ENCODE measurements around the gene XPO5. TPM values are rescaled to one million over a fixed set of nuclear protein-coding genes. Genes with fewer than 3 reads are reported as not detected.
"Not testable (repeated sequence)": the region's sequence is repeated elsewhere in the genome, so short reads cannot be mapped to it uniquely, and the experiment has no call there.

The XPO5 gene
- total RNA-seq, 1 donor from 2014 or later = 33.5 TPM

GRCh38 chr6:43504756-43505593 lies 70.9 kb downstream of the XPO5 start:
- no peak for DNase-seq (ENCODE audit: low spot score)
- ATAC-seq = no peak
- intact Hi-C loops (cut with DNase I) = loop anchor here (5.0 kb wide), 1 partner anchor 53 kb away; no protein-coding TSS in a partner anchor

GRCh38 chr6:43503443-43503842 lies 72.4 kb downstream of the XPO5 start:
- intact Hi-C loops (cut with DNase I) = no loop called here
- DNase-seq (ENCODE audit: low spot score) (no peak), ATAC-seq (no peak)

GRCh38 chr6:43502666-43503065 lies 73.2 kb downstream of the XPO5 start:
- DNase-seq (ENCODE audit: low spot score) (no peak), ATAC-seq (no peak)
- intact Hi-C loops (cut with DNase I) = no loop called here

GRCh38 chr6:43500921-43501320 lies 74.9 kb downstream of the XPO5 start:
- intact Hi-C loops (cut with DNase I) = no loop called here
- no peak for ATAC-seq

GRCh38 chr6:43499028-43499815 lies 76.6 kb downstream of the XPO5 start:
- DNase-seq (ENCODE audit: low spot score) = no peak
- peak; percentile 69 for ATAC-seq
- intact Hi-C loops (cut with DNase I) = no loop called here

More at GRCh38 chr6:43500921-43501320, 74.9 kb downstream of the XPO5 start:
- DNase-seq (ENCODE audit: low spot score) = no peak

GRCh38 chr6:43498291-43498690 lies 77.5 kb downstream of the XPO5 start:
- intact Hi-C loops (cut with DNase I); DNase-seq (ENCODE audit: low spot score); ATAC-seq: not testable (repeated sequence)

- DNase-seq (ENCODE audit: low spot score) = no peak
- intact Hi-C loops (cut with DNase I) = no loop called here
- ATAC-seq = no peak
Observed at GRCh38 chr6:43497689-43498088, 78.1 kb downstream of the XPO5 start.

- ATAC-seq = no peak
- intact Hi-C loops (cut with DNase I) = no loop called here
- DNase-seq (ENCODE audit: low spot score) = no peak
Observed at GRCh38 chr6:43497129-43497396, 78.8 kb downstream of the XPO5 start.

GRCh38 chr6:43496370-43497128 lies 79.3 kb downstream of the XPO5 start:
- ATAC-seq (peak; percentile 45), DNase-seq (ENCODE audit: low spot score) (no peak)
- intact Hi-C loops (cut with DNase I) = no loop called here

- intact Hi-C loops (cut with DNase I) = no loop called here
- ATAC-seq (no peak), DNase-seq (ENCODE audit: low spot score) (no peak)
Observed at GRCh38 chr6:43495409-43495941, 80.4 kb downstream of the XPO5 start.

GRCh38 chr6:43494766-43495165 lies 81.1 kb downstream of the XPO5 start:
- no peak for ATAC-seq
- DNase-seq (ENCODE audit: low spot score) = no peak
- intact Hi-C loops (cut with DNase I) = no loop called here

GRCh38 chr6:43494321-43494720 lies 81.5 kb downstream of the XPO5 start:
- ATAC-seq = no peak
- intact Hi-C loops (cut with DNase I) = no loop called here
- DNase-seq (ENCODE audit: low spot score) = no peak

GRCh38 chr6:43493833-43494232 lies 82.0 kb downstream of the XPO5 start:
- DNase-seq (ENCODE audit: low spot score) (no peak), ATAC-seq (no peak)
- intact Hi-C loops (cut with DNase I) = no loop called here

GRCh38 chr6:43493230-43493629 lies 82.6 kb downstream of the XPO5 start:
- intact Hi-C loops (cut with DNase I) = no loop called here
- DNase-seq (ENCODE audit: low spot score) = no peak

GRCh38 chr6:43492673-43493072 lies 83.2 kb downstream of the XPO5 start:
- DNase-seq (ENCODE audit: low spot score) (no peak), ATAC-seq (no peak)
- intact Hi-C loops (cut with DNase I) = no loop called here

More at GRCh38 chr6:43493230-43493629, 82.6 kb downstream of the XPO5 start:
- no peak for ATAC-seq

- intact Hi-C loops (cut with DNase I) = no loop called here
- peak; percentile 88 for DNase-seq (ENCODE audit: low spot score)
- ATAC-seq = peak; percentile 81
Observed at GRCh38 chr6:43491750-43492661, 83.8 kb downstream of the XPO5 start.

GRCh38 chr6:43490523-43490939 lies 85.3 kb downstream of the XPO5 start:
- ATAC-seq = no peak
- intact Hi-C loops (cut with DNase I) = no loop called here
- no peak for DNase-seq (ENCODE audit: low spot score)

- intact Hi-C loops (cut with DNase I) = no loop called here
- ATAC-seq (peak; percentile 78), DNase-seq (ENCODE audit: low spot score) (no peak)
Observed at GRCh38 chr6:43489277-43490072, 86.4 kb downstream of the XPO5 start.
